Erythroblast (primary cell): ENCODE measurements around the gene GNL3L.
A peak's percentile ranks its signal among the peaks of the same experiment; 100 is the strongest.
"Not testable (repeated sequence)": the region's sequence is repeated elsewhere in the genome, so short reads cannot be mapped to it uniquely, and the experiment has no call there.

Experiments used
- DNase-seq, 2 experiments: peaks; one replicate each; lab custom pipeline; 2025; lab: John Stamatoyannopoulos, UW
- GATA1 ChIP-seq: IDR thresholded peaks from 2 replicates; pipeline ENCODE4 v1.6.1; 2011; ENCODE audit warnings: low read depth, mild to moderate bottlenecking, control low read depth, low read length, moderate library complexity
- POLR2A ChIP-seq: IDR thresholded peaks from 2 replicates; pipeline ENCODE4 v1.6.1; 2011; ENCODE audit warnings: mild to moderate bottlenecking, low read length

GNL3L gene

GRCh38 chrX:54530357-54530900 is 410 bp downstream of the GNL3L start:
- TF ChIP-seq POLR2A = peak; percentile 10
- TF ChIP-seq GATA1 = no peak
- DNase-seq = peak in 1 of 2 experiments; percentile 48

- TF ChIP-seq GATA1 (no peak), POLR2A (no peak)
- no peak for DNase-seq
Observed at GRCh38 chrX:54534271-54534670, 4.3 kb downstream of the GNL3L start.

- TF ChIP-seq GATA1 (no peak), POLR2A (no peak)
- no peak for DNase-seq
Observed at GRCh38 chrX:54540289-54540688, 10.3 kb downstream of the GNL3L start.

- DNase-seq = not testable (repeated sequence)
Observed at GRCh38 chrX:54542239-54542638, 12.2 kb downstream of the GNL3L start.

- no peak for DNase-seq
- TF ChIP-seq GATA1 = no peak
- TF ChIP-seq POLR2A = no peak
Observed at GRCh38 chrX:54550821-54551220, 20.8 kb downstream of the GNL3L start.

- no peak for DNase-seq
- TF ChIP-seq GATA1 (no peak), POLR2A (no peak)
Observed at GRCh38 chrX:54551801-54552200, 21.8 kb downstream of the GNL3L start.

GRCh38 chrX:54555006-54555405 is 25.0 kb downstream of the GNL3L start:
- not testable (repeated sequence) for DNase-seq

GRCh38 chrX:54560411-54560810 is 30.4 kb downstream of the GNL3L start:
- TF ChIP-seq GATA1 (no peak), POLR2A (no peak)
- DNase-seq = no peak

GRCh38 chrX:54561622-54562021 is 31.6 kb downstream of the GNL3L start:
- TF ChIP-seq POLR2A (no peak), GATA1 (no peak)
- DNase-seq = no peak

- no peak for TF ChIP-seq POLR2A
- TF ChIP-seq GATA1 = no peak
- no peak for DNase-seq
Observed at GRCh38 chrX:54564936-54565335, 34.9 kb downstream of the GNL3L start.

- DNase-seq = no peak
- no peak for TF ChIP-seq GATA1
- TF ChIP-seq POLR2A = no peak
Observed at GRCh38 chrX:54570332-54570731, 40.3 kb downstream of the GNL3L start.

- not testable (repeated sequence) for DNase-seq
Observed at GRCh38 chrX:54572641-54573040, 42.6 kb downstream of the GNL3L start.

- no peak for TF ChIP-seq POLR2A
- no peak for DNase-seq
Observed at GRCh38 chrX:54597728-54598127, 67.7 kb downstream of the GNL3L start.

- TF ChIP-seq GATA1 = no peak
- no peak for TF ChIP-seq POLR2A
- DNase-seq = no peak
Observed at GRCh38 chrX:54602563-54602962, 72.5 kb downstream of the GNL3L start.
